Ovary (tissue), 3 donors: ENCODE measurements around the gene FAM193A.

Experiments
- CTCF ChIP-seq, 3 donors: fragments of 450-650 bp in 2 of 3; fragments of 200-600 bp in 1 of 3; IDR thresholded peaks; one replicate each; pipeline versions ENCODE4 v1.5.1 to v1.8.0; 2016 to 2022; ENCODE audit warnings: antibody characterized with exemption in 3 of 3, mild to moderate bottlenecking in 1 of 3
- POLR2A ChIP-seq: fragments of 450-650 bp; IDR thresholded peaks from one replicate; pipeline ENCODE4 v1.6.1; 2017; ENCODE audit warnings: antibody characterized with exemption, mild to moderate bottlenecking, moderate library complexity
- donor health status: DM: no; HTN: no; CAD: no.

GRCh38 chr4:2742081-2742822 is 205.8 kb downstream of the FAM193A start:
- no peak for TF ChIP-seq POLR2A
- no peak for TF ChIP-seq CTCF (IDR thresholded peaks at IDR 0.05)
